CD14-positive monocyte (primary cell): Measurements from ENCODE around the gene MALAT1. TPM values are rescaled to one million over a fixed set of nuclear protein-coding genes. Genes with fewer than 3 reads are reported as not detected.
A peak's percentile ranks its signal among the peaks of the same experiment; 100 is the strongest.
"Not testable (repeated sequence)": the region's sequence is repeated elsewhere in the genome, so short reads cannot be mapped to it uniquely, and the experiment has no call there.

Source experiments
- DNase-seq, 3 donors: peaks; one replicate each; pipeline ENCODE4 v3.0.0-alpha.2; 2011 to 2022
- H2AFZ ChIP-seq: 2 replicates; pipeline ENCODE4 v1.6.0; 2012; ENCODE audit warnings: mild to moderate bottlenecking, low read depth, low read length, inconsistent platforms; ENCODE audit not compliant: insufficient read depth, poor library complexity, severe bottlenecking
- H3K27ac ChIP-seq, 2 donors: 1 replicate in 1 of 2; 2 replicates in 1 of 2; pipeline ENCODE4 v1.5.1; 2012 to 2013; ENCODE audit warnings: low read length in 2 of 2, control low read depth in 1 of 2, inconsistent platforms in 1 of 2, low read depth in 1 of 2, mild to moderate bottlenecking in 1 of 2
- H3K27me3 ChIP-seq, 2 donors: one replicate each; pipeline versions ENCODE4 v1.6.0 to v1.6.1; 2011 to 2013; ENCODE audit warnings: low read length in 2 of 2; ENCODE audit not compliant: control insufficient read depth in 2 of 2, insufficient read depth in 2 of 2
- H3K36me3 ChIP-seq, 2 donors: replicated peaks in 1 of 2; 1 replicate in 1 of 2; 2 replicates in 1 of 2; pipeline versions ENCODE4 v1.5.1 to v1.6.1; 2012 to 2013; ENCODE audit warnings: low read length in 2 of 2, control low read depth in 1 of 2, inconsistent platforms in 1 of 2, mild to moderate bottlenecking in 1 of 2; ENCODE audit not compliant: insufficient read depth in 2 of 2, control insufficient read depth in 1 of 2
- H3K4me1 ChIP-seq, 2 donors: 1 replicate in 1 of 2; 2 replicates in 1 of 2; pipeline versions ENCODE4 v1.5.1 to v1.6.1; 2012 to 2013; ENCODE audit warnings: low read length in 2 of 2, control low read depth in 1 of 2, inconsistent platforms in 1 of 2, mild to moderate bottlenecking in 1 of 2, moderate library complexity in 1 of 2; ENCODE audit not compliant: insufficient read depth in 2 of 2, control insufficient read depth in 1 of 2
- H3K4me2 ChIP-seq: replicated peaks from 2 replicates; pipeline ENCODE3; 2012; ENCODE audit warnings: low read length, moderate library complexity, mild to moderate bottlenecking; ENCODE audit not compliant: poor library complexity, severe bottlenecking; ENCODE audit errors: extremely low read depth
- H3K4me3 ChIP-seq, 3 experiments: fragments of 200-600 bp in 1 of 3; sonication (generic) in 1 of 3; replicated peaks in 1 of 3; 1 replicate in 2 of 3; 2 replicates in 1 of 3; pipeline ENCODE4 v1.5.1; 2011 to 2013; ENCODE audit warnings: low read length in 3 of 3, mild to moderate bottlenecking in 3 of 3, control low read depth in 2 of 3, low read depth in 2 of 3, inconsistent platforms in 1 of 3, moderate library complexity in 1 of 3
- H3K79me2 ChIP-seq: 2 replicates; pipeline ENCODE4 v1.6.0; 2012; ENCODE audit warnings: mild to moderate bottlenecking, control low read depth, inconsistent platforms, low read length, moderate library complexity; ENCODE audit not compliant: insufficient read depth
- H3K9ac ChIP-seq: 2 replicates; pipeline ENCODE4 v1.6.0; 2017; ENCODE audit warnings: low read length, mild to moderate bottlenecking; ENCODE audit not compliant: insufficient read depth, poor library complexity, severe bottlenecking
- H3K9me3 ChIP-seq, 2 donors: replicated peaks in 1 of 2; 1 replicate in 1 of 2; 2 replicates in 1 of 2; pipeline versions ENCODE4 v1.5.1 to v1.6.1; 2012 to 2013; ENCODE audit warnings: low read length in 2 of 2, control low read depth in 1 of 2; ENCODE audit not compliant: control insufficient read depth in 1 of 2, insufficient read depth in 1 of 2
- H4K20me1 ChIP-seq: 2 replicates; pipeline ENCODE4 v1.6.0; 2012; ENCODE audit warnings: mild to moderate bottlenecking, low read length, control low read depth, moderate library complexity; ENCODE audit not compliant: insufficient read depth
- H3K27ac Mint-ChIP-seq, 7 donors: one replicate each; pipeline ENCODE4 v1.8.0; 2020; ENCODE audit warnings: mild to moderate bottlenecking in 7 of 7, mixed read lengths in 7 of 7, moderate library complexity in 6 of 7, inconsistent platforms in 2 of 7
- H3K27me3 Mint-ChIP-seq, 3 donors: one replicate each; pipeline ENCODE4 v1.8.0; 2021 to 2022; ENCODE audit warnings: low read depth in 3 of 3, mild to moderate bottlenecking in 3 of 3, mixed read lengths in 3 of 3, moderate library complexity in 3 of 3, inconsistent platforms in 1 of 3
- H3K36me3 Mint-ChIP-seq, 2 donors: one replicate each; pipeline ENCODE4 v1.8.0; 2020; ENCODE audit warnings: mixed read lengths in 2 of 2, inconsistent platforms in 1 of 2, mild to moderate bottlenecking in 1 of 2
- H3K4me1 Mint-ChIP-seq: one replicate; pipeline ENCODE4 v1.8.0; 2020; ENCODE audit warnings: mild to moderate bottlenecking, mixed read lengths
- H3K4me3 Mint-ChIP-seq, 2 donors: one replicate each; pipeline ENCODE4 v1.8.0; 2020; ENCODE audit warnings: mild to moderate bottlenecking in 2 of 2, mixed read lengths in 2 of 2, moderate library complexity in 1 of 2
- H3K9me3 Mint-ChIP-seq, 7 donors: one replicate each; pipeline ENCODE4 v1.8.0; 2020 to 2022; ENCODE audit warnings: mixed read lengths in 7 of 7, mild to moderate bottlenecking in 6 of 7, moderate library complexity in 6 of 7, inconsistent platforms in 2 of 7
- WGBS: methylation state at CpG from one replicate; pipeline ENCODE4 v1.1.5; 2013; ENCODE audit warnings: missing lambda C conversion rate; ENCODE audit not compliant: insufficient coverage; 5-methylcytosine and 5-hydroxymethylcytosine counted together
- intact Hi-C, 2 donors: fragments of 100-400 bp; cut with micrococcal nuclease; formaldehyde crosslinking; loops; one replicate each; pipeline versions ENCODE4 v1.15.0 to v1.15.1; 2023
- polyA plus RNA-seq, 3 donors: library from polyadenylated mRNA; depleted of rRNA in 1 of 3; unstranded in 2 of 3; stranded (reverse) in 1 of 3; fragments of 300-500 nt in 2 of 3; fragments of >200 nt in 1 of 3; fragmentation: Illumina TruSeq in 2 of 3; gene quantifications; 1 replicate in 2 of 3; 2 replicates in 1 of 3; pipeline ENCODE4 v1.2.3, GENCODE V29; 2012 to 2021
- TF ChIP-seq, protein P1 (sequence below): fragments of 200-600 bp; IDR thresholded peaks from one replicate; pipeline ENCODE4 v1.8.0; 2022; ENCODE audit warnings: antibody characterized with exemption, mild to moderate bottlenecking

The MALAT1 gene
- polyA plus RNA-seq, 3 donors = 263 to 815 (median 554) TPM

DNA sequence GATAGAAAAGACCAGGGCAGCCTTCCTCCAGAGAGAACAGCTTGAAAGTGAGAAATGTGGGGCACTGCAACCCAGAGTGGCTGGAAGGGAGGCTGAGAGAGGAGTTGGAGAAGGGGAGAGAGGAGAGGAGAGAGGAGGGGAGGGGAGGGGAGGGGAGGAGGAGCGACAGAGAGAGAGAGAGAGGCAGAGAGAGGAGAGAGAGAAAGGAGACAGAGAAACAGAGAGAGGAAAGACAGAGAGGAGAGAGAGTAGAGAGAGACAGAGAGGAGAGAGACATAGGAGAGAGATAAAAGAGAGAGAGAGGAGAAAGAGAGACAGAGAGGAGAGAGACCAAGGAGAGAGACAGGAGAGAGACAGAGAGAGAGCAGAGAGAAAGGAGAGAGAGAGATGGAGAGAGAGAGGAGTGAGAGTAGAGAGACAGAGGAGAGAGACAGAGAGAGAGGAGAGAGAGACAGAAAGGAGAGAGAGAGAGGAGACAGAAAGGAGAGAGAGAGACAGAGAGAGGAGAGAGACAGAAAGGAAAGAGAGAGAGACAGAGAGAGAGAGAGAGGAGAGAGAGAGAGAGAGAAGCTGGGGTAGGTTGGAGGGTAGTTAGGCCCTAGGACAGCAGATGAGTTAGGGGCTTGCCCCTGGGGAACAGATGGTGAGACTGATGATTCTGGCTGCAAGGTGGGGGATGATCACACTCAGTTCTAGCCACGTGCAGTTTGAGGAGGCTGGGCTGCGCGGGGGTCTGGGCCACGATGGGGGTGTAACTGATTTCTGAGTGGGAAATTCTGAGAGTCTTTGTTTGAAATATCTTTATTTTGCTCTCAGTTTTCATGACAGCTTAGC, 17.5 kb downstream of the MALAT1 start:
- Histone ChIP-seq H3K27me3 (no peaks in the 10 kb centered on the region), H3K4me2 (no peak overlapping the region), H3K4me3 (no peak overlapping the region), H2AFZ (peak overlapping the region; percentile 41), H4K20me1 (no peaks in the 10 kb centered on the region), H3K36me3 (no peaks in the 10 kb centered on the region), H3K4me1 (no peaks in the 10 kb centered on the region), H3K79me2 (no peaks in the 10 kb centered on the region), H3K9ac (no peak overlapping the region), H3K9me3 (no peaks in the 10 kb centered on the region), H3K27ac (no peak overlapping the region)
- peaks cover 0 to 1% (median 0%) of the 10 kb centered on the region in 7 donors for H3K9me3 Mint-ChIP-seq
- H3K4me1 Mint-ChIP-seq = peaks cover 4% of the 10 kb centered on the region
- no peaks in the 10 kb centered on the region for H3K36me3 Mint-ChIP-seq
- no peak for DNase-seq
- peak overlapping the region in 1 of 2 donors; percentile 11 for H3K4me3 Mint-ChIP-seq
- 85% methylated on average over 5 of the region's 5 CpGs for WGBS
- intact Hi-C loops = loop anchor here in 1 of 2 donors (5.0 kb wide), 1 partner anchor 144 kb away; no protein-coding TSS in a partner anchor
- TF ChIP-seq, protein P1, sequence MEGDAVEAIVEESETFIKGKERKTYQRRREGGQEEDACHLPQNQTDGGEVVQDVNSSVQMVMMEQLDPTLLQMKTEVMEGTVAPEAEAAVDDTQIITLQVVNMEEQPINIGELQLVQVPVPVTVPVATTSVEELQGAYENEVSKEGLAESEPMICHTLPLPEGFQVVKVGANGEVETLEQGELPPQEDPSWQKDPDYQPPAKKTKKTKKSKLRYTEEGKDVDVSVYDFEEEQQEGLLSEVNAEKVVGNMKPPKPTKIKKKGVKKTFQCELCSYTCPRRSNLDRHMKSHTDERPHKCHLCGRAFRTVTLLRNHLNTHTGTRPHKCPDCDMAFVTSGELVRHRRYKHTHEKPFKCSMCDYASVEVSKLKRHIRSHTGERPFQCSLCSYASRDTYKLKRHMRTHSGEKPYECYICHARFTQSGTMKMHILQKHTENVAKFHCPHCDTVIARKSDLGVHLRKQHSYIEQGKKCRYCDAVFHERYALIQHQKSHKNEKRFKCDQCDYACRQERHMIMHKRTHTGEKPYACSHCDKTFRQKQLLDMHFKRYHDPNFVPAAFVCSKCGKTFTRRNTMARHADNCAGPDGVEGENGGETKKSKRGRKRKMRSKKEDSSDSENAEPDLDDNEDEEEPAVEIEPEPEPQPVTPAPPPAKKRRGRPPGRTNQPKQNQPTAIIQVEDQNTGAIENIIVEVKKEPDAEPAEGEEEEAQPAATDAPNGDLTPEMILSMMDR = no peak
- H3K27ac Mint-ChIP-seq = peak overlapping the region in 2 of 7 donors; percentile 5 to 25
- peaks cover 2 to 11% (median 7%) of the 10 kb centered on the region in 3 donors for H3K27me3 Mint-ChIP-seq

DNA sequence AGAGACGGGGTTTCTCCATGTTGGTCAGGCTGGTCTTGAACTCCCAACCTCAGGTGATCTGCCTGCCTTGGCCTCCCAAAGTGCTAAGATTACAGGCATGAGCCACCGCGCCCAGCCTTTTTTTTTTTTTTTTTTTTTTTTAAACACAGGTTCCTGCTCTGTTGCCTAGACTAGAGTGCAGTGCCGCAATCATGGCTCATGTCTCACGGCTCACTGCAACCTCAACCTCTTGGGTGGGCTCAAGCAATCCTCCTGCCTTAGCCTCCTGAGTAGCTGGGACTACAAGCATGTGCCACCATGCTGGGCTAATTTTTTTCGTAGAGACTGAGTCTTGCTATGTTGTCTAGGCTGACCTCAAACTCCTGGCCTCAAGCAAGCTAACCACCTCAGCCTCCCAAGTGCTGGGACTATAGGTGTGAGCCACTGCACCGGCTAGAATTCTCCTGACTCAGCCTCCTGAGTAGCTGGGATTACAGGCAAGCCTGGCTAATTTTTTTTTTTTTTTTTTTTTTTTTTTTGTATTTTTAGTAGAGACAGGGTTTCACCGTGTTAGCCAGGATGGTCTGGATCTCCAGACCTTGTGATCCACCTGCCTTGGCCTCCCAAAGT, 20.2 kb downstream of the MALAT1 start:
- not testable (repeated sequence) for H3K4me3 Mint-ChIP-seq, H3K36me3 ChIP-seq, DNase-seq, H3K27me3 ChIP-seq, H3K9ac ChIP-seq, H4K20me1 ChIP-seq, H3K4me3 ChIP-seq, H3K27me3 Mint-ChIP-seq, H3K9me3 ChIP-seq, H3K36me3 Mint-ChIP-seq, H3K79me2 ChIP-seq, H3K4me2 ChIP-seq, H3K27ac ChIP-seq, H3K9me3 Mint-ChIP-seq, H2AFZ ChIP-seq, H3K27ac Mint-ChIP-seq
- intact Hi-C loops = loop anchor here in 1 of 2 donors (5.0 kb wide), 1 partner anchor 147 kb away; no protein-coding TSS in a partner anchor
- H3K4me1 ChIP-seq = peaks cover 19 to 21% of the 10 kb centered on the region in 2 donors
- 100% methylated on average over 1 of the region's 8 CpGs for WGBS
- H3K4me1 Mint-ChIP-seq = peaks cover 28% of the 10 kb centered on the region

DNA sequence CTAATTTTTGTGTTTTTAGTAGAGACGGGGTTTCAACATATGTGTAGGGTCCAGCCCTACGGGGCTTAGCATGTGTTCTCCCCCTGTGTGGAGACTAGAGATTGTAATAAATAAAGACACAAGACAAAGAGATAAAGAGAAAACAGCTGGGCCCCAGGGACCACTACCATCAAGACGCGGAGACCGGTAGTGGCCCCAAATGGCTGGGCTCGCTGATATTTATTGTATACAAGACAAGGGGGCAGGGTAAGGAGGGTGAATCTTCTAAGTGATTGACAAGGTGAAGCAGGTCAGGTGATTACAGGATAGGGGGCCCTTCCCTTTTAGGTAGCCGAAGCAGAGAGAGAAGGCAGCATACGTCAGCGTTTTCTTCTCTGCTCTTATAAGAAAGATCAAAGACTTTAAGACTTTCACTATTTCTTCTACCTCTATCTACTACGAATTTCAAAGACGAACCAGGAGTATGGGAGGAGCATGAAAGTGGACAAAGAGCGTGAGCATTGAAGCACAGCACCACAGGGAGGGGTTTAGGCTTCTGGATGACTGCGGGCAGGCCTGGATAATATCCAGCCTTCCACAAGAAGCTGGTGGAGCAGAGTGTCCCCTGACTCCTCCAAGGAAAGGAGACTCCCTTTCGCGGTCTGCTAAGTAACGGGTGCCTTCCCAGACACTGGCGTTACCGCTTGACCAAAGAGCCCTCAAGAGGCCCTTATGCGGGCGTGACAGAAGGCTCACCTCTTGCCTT, 23.1 kb downstream of the MALAT1 start:
- H3K9ac ChIP-seq, H3K36me3 ChIP-seq, H3K9me3 ChIP-seq, H3K9me3 Mint-ChIP-seq, H3K4me3 ChIP-seq, H3K27ac ChIP-seq, H3K4me3 Mint-ChIP-seq, H2AFZ ChIP-seq, H3K27ac Mint-ChIP-seq, H3K27me3 ChIP-seq, intact Hi-C loops, H3K4me2 ChIP-seq, DNase-seq, H3K27me3 Mint-ChIP-seq: not testable (repeated sequence)
- peaks cover 38 to 44% of the 10 kb centered on the region in 2 donors for H3K4me1 ChIP-seq
- WGBS = 100% methylated on average over 1 of the region's 20 CpGs
- peaks cover 19% of the 10 kb centered on the region for H3K79me2 ChIP-seq
- Mint-ChIP-seq H3K36me3 (peaks cover 6 to 11% of the 10 kb centered on the region in 2 donors), H3K4me1 (peaks cover 40% of the 10 kb centered on the region)
- H4K20me1 ChIP-seq = peaks cover 17% of the 10 kb centered on the region
